ENCODE data around the gene TMEM170B. TPM values are rescaled to one million over a fixed set of nuclear protein-coding genes. Genes with fewer than 3 reads are reported as not detected.

TMEM170B gene
- total RNA-seq, 4 donors from 2014 or later, result 2.0 to 15.3 (median 10.8) TPM

GRCh38 chr6:11497107-11497506, 40.4 kb upstream of the TMEM170B start:
- DNase-seq, result no peak
- Histone ChIP-seq H3K9me3 (no peaks in the 10 kb centered on the region), H3K36me3 (no peaks in the 10 kb centered on the region), H3K27me3 (no peaks in the 10 kb centered on the region), H3K4me3 (no peak overlapping the region), H3K4me1 (no peaks in the 10 kb centered on the region), H3K27ac (no peak overlapping the region)
- intact Hi-C loops (cut with DNase I; ENCODE audit: low total_unique reads), result loop anchor here (5.0 to 10.0 kb wide), 2 partner anchors 322 to 350 kb away; no protein-coding TSS in a partner anchor
- no peak for TF ChIP-seq POLR2A (IDR thresholded peaks at IDR 0.05)

GRCh38 chr6:11497881-11498280, 39.7 kb upstream of the TMEM170B start:
- DNase-seq, result no peak
- TF ChIP-seq POLR2A (IDR thresholded peaks at IDR 0.05), result no peak
- TF ChIP-seq CTCF (IDR thresholded peaks at IDR 0.05), result no peak
- Histone ChIP-seq H3K4me3 (no peak overlapping the region), H3K9me3 (no peaks in the 10 kb centered on the region), H3K4me1 (no peaks in the 10 kb centered on the region), H3K27ac (no peak overlapping the region), H3K36me3 (no peaks in the 10 kb centered on the region), H3K27me3 (no peaks in the 10 kb centered on the region)
- intact Hi-C loops (cut with DNase I; ENCODE audit: low total_unique reads), result loop anchor here (5.0 to 10.0 kb wide), 2 partner anchors 323 to 351 kb away; no protein-coding TSS in a partner anchor

- no peaks in the 10 kb centered on the region for H3K4me1 ChIP-seq
- no peaks in the 10 kb centered on the region for H3K36me3 ChIP-seq
- TF ChIP-seq CTCF (IDR thresholded peaks at IDR 0.05), result no peak
- TF ChIP-seq POLR2A (IDR thresholded peaks at IDR 0.05), result no peak
- no peaks in the 10 kb centered on the region for H3K27me3 ChIP-seq
- no peak overlapping the region for H3K27ac ChIP-seq
- intact Hi-C loops (cut with DNase I; ENCODE audit: low total_unique reads), result loop anchor here (10.0 kb wide), 1 partner anchor 65 kb away; no protein-coding TSS in a partner anchor
- H3K4me3 ChIP-seq, result no peak overlapping the region
- no peaks in the 10 kb centered on the region for H3K9me3 ChIP-seq
- no peak for DNase-seq
Observed at GRCh38 chr6:11500008-11500407, 37.5 kb upstream of the TMEM170B start.

- TF ChIP-seq POLR2A (IDR thresholded peaks at IDR 0.05) (no peak), CTCF (IDR thresholded peaks at IDR 0.05) (no peak)
- intact Hi-C loops (cut with DNase I; ENCODE audit: low total_unique reads), result loop anchor here (10.0 kb wide), 1 partner anchor 55 kb away; no protein-coding TSS in a partner anchor
Observed at GRCh38 chr6:11509471-11509870, 28.1 kb upstream of the TMEM170B start.

GRCh38 chr6:11514672-11515071, 22.9 kb upstream of the TMEM170B start:
- Histone ChIP-seq H3K27ac (no peak overlapping the region), H3K9me3 (peaks cover 0 to 3% of the 10 kb centered on the region in 2 donors), H3K27me3 (no peaks in the 10 kb centered on the region), H3K4me1 (no peaks in the 10 kb centered on the region), H3K4me3 (no peak overlapping the region), H3K36me3 (no peaks in the 10 kb centered on the region)
- TF ChIP-seq CTCF (IDR thresholded peaks at IDR 0.05) (no peak), POLR2A (IDR thresholded peaks at IDR 0.05) (no peak)
- DNase-seq, result no peak
- intact Hi-C loops (cut with DNase I; ENCODE audit: low total_unique reads), result no loop called here

More at GRCh38 chr6:11509471-11509870, 28.1 kb upstream of the TMEM170B start:
- Histone ChIP-seq H3K27ac (no peak overlapping the region), H3K36me3 (no peaks in the 10 kb centered on the region), H3K27me3 (no peaks in the 10 kb centered on the region), H3K4me1 (no peaks in the 10 kb centered on the region), H3K4me3 (no peak overlapping the region), H3K9me3 (peaks cover 0 to 3% of the 10 kb centered on the region in 2 donors)
- no peak for DNase-seq

- H3K27me3 ChIP-seq, result no peaks in the 10 kb centered on the region
- no peak overlapping the region for H3K4me3 ChIP-seq
- no peak for TF ChIP-seq POLR2A (IDR thresholded peaks at IDR 0.05)
- intact Hi-C loops (cut with DNase I; ENCODE audit: low total_unique reads), result no loop called here
- peaks cover 0 to 3% of the 10 kb centered on the region in 2 donors for H3K9me3 ChIP-seq
- H3K27ac ChIP-seq, result no peak overlapping the region
- no peak for DNase-seq
- no peaks in the 10 kb centered on the region for H3K36me3 ChIP-seq
- H3K4me1 ChIP-seq, result no peaks in the 10 kb centered on the region
Observed at GRCh38 chr6:11515763-11516162, 21.8 kb upstream of the TMEM170B start.

Measured in uterus (tissue), 4 donors.